HG02970 (cell line): Measurements from ENCODE around the gene LMBR1.

Experiments
- ATAC-seq: cut with Tn5 transposase; IDR thresholded peaks from one replicate; pipeline ENCODE4 v1.9.1; 2021; ENCODE audit warnings: mild to moderate bottlenecking, moderate library complexity, moderate number of reproducible peaks; ENCODE audit not compliant: unreplicated experiment, low FRiP score

LMBR1 gene

GRCh38 chr7:156766666-156767065, 126.3 kb downstream of the LMBR1 start:
- no peak for ATAC-seq

GRCh38 chr7:156765901-156766656, 126.9 kb downstream of the LMBR1 start:
- no peak for ATAC-seq

GRCh38 chr7:156764766-156765165, 128.2 kb downstream of the LMBR1 start:
- no peak for ATAC-seq

- no peak for ATAC-seq
These were observed 128.8 kb downstream of the LMBR1 start for GRCh38 chr7:156764016-156764669.

- no peak for ATAC-seq
These were observed 133.3 kb downstream of the LMBR1 start for GRCh38 chr7:156759579-156760202.

GRCh38 chr7:156759143-156759542, 133.8 kb downstream of the LMBR1 start:
- no peak for ATAC-seq

GRCh38 chr7:156754201-156754600, 138.8 kb downstream of the LMBR1 start:
- no peak for ATAC-seq

GRCh38 chr7:156753630-156754029, 139.4 kb downstream of the LMBR1 start:
- no peak for ATAC-seq

GRCh38 chr7:156753229-156753560, 139.8 kb downstream of the LMBR1 start:
- no peak for ATAC-seq

- no peak for ATAC-seq
These were observed 140.4 kb downstream of the LMBR1 start for GRCh38 chr7:156752367-156753228.

GRCh38 chr7:156751319-156751718, 141.7 kb downstream of the LMBR1 start:
- ATAC-seq, result no peak

GRCh38 chr7:156747718-156748117, 145.3 kb downstream of the LMBR1 start:
- ATAC-seq, result no peak

GRCh38 chr7:156746891-156747290, 146.1 kb downstream of the LMBR1 start:
- no peak for ATAC-seq

GRCh38 chr7:156739596-156739995, 153.4 kb downstream of the LMBR1 start:
- ATAC-seq, result no peak

GRCh38 chr7:156735851-156736250, 157.1 kb downstream of the LMBR1 start:
- no peak for ATAC-seq

GRCh38 chr7:156733638-156734037, 159.3 kb downstream of the LMBR1 start:
- ATAC-seq, result no peak

- ATAC-seq, result no peak
These were observed 160.8 kb downstream of the LMBR1 start for GRCh38 chr7:156732091-156732625.

GRCh38 chr7:156731651-156732050, 161.3 kb downstream of the LMBR1 start:
- no peak for ATAC-seq

- ATAC-seq, result no peak
These were observed 167.0 kb downstream of the LMBR1 start for GRCh38 chr7:156725936-156726335.

GRCh38 chr7:156725073-156725472, 167.9 kb downstream of the LMBR1 start:
- ATAC-seq, result no peak
